ENCODE results near the gene BUB3. TPM values are rescaled to one million over a fixed set of nuclear protein-coding genes. Genes with fewer than 3 reads are reported as not detected.

The BUB3 gene
- total RNA-seq, 2 donors from 2014 or later: 215 to 332 TPM

- Mint-ChIP-seq H3K9me3 (peaks cover 12 to 18% of the 10 kb centered on the region in 2 donors), H3K36me3 (peaks cover 26% of the 10 kb centered on the region in 2 donors), H3K27ac (no peak overlapping the region)
- ATAC-seq (no peak), DNase-seq (ENCODE audit: low spot score in 2 of 2) (no peak)
Measured at GRCh38 chr10:123212640-123213039, 58.4 kb downstream of the BUB3 start.

DNA sequence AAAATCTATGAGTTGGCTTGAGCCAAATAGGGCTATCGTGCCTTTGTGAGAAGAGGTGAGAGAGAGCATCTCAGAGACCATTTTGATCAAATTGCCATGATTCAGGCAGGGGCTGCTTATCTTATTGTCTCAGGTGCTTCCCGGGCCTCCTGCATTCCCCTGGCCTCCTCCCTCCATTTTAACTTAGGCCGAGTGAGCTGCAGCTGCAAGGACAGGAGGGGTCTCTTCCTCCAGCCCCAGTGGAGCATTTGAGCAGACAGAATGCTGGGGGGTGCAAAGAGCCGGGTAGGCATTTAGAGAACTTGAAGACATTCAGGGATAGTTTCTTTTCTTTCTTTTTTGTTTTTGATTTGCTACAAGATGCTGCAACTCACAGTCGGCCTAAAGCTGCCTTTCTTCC lies 59.0 kb downstream of the BUB3 start:
- Mint-ChIP-seq H3K36me3 (peaks cover 21 to 22% of the 10 kb centered on the region in 2 donors), H3K9me3 (peaks cover 12 to 13% of the 10 kb centered on the region in 2 donors), H3K27ac (no peak overlapping the region)
- no peak for ATAC-seq
- no peak for DNase-seq (ENCODE audit: low spot score in 2 of 2)

Other genes with a start within 250 kb of the BUB3 start
- gene FAM24A, start 243.8 kb upstream of the BUB3 start, total RNA-seq: not detected
- 10 to 100 TPM in 1 of 2 donors, 1 to 10 TPM in 1; 8.8 to 12.2 TPM for gene C10orf88, start 200.2 kb upstream of the BUB3 start, total RNA-seq
- gene PSTK, start 174.0 kb upstream of the BUB3 start, total RNA-seq: 1 to 10 TPM; 2.7 to 6.1 TPM
- 10 to 100 TPM; 20.2 to 24.6 TPM for gene IKZF5, start 145.6 kb upstream of the BUB3 start, total RNA-seq
- gene ACADSB, start 145.4 kb upstream of the BUB3 start, total RNA-seq: 10 to 100 TPM; 16.8 to 25.1 TPM
- gene HMX3, start 18.4 kb upstream of the BUB3 start, total RNA-seq: under 1 TPM in 1 of 2 donors, not detected in 1; 0.20 TPM
- gene HMX2, start 6.3 kb upstream of the BUB3 start, total RNA-seq: under 1 TPM; 0.18 to 0.60 TPM

Data from activated naive CD4-positive, alpha-beta T cell treated with anti-CD3 and anti-CD28 coated beads, Interleukin-2, amount 50 U/mL, for 72 hours (primary cell).